ENCODE measurements around the gene DDX3X.
"Not testable (repeated sequence)": the region's sequence is repeated elsewhere in the genome, so short reads cannot be mapped to it uniquely, and the experiment has no call there.

The DDX3X gene

DNA sequence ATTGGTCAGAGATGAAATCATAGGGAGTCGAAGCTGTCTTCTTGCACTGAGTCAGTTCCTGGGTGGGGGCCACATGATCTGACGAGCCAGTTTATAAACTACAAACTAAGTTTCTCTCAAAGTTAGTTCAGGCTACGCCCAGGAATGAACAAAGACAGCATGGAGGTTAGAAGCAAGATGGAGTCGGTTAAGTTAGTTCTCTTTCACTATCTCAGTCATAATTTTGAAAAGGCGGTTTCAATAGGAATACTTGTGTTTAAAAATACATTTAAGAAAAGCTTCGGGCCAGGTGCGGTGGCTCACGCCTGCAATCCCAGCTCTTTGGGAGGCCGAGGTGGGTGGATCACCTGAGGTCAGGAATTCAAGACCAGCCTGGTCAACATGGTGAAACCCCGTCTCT lies 77.3 kb downstream of the DDX3X start:
- in situ Hi-C loops (cut with MboI; ENCODE audit: low sequenced_read_pairs), result not testable (repeated sequence)

DNA sequence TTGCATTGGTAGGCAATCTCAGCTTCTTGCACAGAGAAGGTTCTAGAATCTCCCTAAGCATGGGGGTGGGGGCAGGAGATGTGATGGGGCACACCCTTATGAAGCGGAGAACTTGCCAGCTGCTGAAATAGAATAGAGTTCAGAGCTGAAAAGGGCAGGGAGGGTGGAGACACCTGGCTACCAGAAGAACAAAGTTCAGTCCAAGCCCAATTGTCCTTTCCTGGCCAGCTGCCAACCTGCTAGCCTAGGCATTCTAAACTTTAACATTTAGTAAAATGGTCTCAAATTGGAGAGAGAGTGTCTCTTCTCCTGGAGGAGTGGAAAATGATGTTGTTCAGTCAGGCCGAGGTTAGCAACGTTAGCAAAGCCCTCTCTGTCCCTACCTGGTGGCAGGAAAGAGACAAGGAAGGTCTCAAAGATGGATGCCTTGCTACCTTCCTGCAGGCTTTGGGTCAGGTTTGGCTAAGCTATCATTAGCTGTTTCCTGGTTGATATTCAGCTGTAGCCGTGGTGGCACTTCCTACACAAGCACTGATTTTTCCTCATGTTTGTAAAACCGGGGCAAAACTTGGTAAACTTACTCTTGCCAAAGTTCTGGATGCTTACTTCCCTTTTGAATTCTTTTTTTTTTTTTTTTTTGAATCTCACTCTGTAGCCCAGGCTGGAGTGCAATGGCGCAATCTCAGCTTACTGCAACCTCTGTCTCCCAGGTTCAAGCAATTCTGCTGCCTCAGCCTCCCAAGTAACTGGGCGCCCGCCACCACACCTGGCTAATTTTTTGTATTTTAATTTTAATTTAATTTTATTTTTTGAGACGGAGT lies 78.5 kb downstream of the DDX3X start:
- in situ Hi-C loops (cut with MboI; ENCODE audit: low sequenced_read_pairs), result no loop called here
